HK-2 (cell line): ENCODE results near the gene REXO4.
"Not testable (repeated sequence)": the region's sequence is repeated elsewhere in the genome, so short reads cannot be mapped to it uniquely, and the experiment has no call there.

Source experiments
- DNase-seq: peaks from one replicate; pipeline ENCODE4 v3.0.0-alpha.2; 2018; ENCODE audit not compliant: unreplicated experiment

Gene REXO4

DNA sequence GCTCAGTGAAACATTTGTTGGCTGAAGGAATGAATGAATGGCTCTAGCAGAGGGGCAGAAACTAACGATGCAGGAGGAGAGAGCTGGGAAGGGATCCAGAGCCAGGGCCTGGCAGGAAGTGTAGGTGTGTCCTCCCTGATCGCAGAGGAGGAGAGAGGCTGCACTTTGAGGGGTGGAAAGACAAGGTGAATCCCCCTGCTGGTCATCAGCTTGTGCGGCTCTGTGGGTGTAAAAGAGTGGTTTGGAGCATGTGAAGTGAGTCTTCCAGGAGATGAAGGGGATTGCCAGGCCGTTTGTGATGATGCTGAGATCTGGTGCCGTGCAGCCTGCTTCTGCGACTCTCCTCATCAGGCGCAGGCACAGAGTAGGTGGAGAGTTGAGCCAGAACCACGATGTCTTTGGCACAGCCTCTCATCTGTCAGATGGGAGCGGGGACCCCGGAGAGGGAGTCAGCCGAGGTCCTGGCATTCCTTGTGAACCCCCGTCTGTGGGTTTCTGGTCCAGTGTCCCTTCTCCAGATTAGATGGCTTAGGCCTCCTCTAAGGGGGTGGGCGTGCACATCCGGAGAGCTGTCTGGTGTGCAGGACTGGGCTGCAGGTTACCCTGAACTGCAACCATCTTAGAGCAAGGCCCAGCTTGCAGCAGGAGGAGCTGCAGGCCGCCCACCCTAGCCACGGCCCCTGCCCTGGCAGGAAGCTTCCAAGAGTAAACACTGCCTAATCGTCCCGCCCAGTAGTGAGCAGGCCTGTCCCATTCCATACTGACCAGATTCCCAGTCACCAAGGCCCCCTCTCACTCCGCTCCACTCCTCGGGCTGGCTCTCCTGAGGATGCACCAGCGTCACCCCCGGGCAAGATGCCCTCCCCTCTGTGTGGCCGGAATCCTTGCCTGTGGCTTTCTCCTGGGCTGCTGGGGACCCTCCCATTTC, 4.1 kb upstream of the REXO4 start, which contains the start of gene ADAMTS13:
Gene ADAMTS13, plus strand, starts transcription at position 753 of the 928 bp plus-strand sequence. Its CDS starts 77 bp downstream, at position 830.
- peak; percentile 26 for DNase-seq

DNA sequence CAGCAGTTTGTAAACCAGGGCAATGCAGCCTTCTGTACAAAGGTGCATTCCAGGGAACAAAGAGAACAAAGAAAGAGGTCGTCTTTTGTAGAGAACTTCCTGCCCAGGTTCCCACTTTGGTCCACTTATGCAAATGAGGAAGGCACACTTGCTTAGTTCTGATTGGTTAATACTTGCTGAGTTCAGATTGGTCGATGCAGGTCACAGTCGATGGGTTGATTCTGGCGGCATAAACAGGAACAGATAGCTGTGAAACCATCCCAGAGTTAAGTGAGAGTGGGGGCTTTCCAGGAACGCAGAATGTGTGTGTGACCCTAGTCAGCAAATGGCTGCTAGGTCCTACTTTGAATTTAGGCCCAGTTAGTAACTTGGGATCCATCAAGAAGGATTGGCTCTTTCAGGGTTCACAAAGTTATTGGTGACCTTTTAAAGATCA, 2.6 kb upstream of the REXO4 start:
- no peak for DNase-seq

DNA sequence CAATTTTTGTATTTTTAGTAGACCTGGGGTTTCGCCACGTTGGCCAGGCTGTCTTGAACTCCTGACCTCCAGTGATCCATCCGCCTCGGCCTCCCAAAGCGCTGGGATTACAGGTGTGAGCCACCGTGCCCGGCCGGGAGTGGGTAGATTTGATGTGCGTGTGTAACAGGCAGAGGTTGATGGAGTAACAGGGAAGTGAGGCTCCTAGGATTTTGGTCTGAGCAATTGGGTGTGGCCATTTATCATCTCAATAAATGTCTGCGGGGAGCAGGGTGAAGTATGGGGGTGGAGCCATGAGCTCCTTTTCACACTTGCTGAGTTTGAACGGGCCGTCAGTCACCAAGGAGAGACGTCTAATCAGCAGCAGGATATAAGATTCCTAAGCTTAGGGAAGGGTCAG, 1.2 kb upstream of the REXO4 start:
- DNase-seq = no peak

DNA sequence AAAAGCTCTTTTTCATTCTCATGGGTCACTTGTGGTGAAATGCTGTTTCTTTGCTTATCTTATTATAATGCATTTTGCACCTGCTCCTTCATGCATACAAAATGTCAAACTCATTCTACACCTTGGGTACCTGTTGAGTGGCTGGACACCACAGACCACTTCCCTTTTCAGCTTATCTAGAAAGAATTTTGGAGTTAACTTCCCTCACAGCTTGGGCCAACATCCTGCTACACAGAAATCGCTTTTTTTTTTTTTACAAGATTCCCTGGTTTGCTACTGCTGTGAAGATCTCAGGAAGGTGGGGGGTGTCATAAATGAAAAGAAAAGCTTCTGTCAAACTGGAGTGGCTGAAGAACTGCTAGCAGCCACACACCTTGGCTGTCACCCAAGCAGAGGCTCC, 2.6 kb downstream of the REXO4 start:
- no peak for DNase-seq

DNA sequence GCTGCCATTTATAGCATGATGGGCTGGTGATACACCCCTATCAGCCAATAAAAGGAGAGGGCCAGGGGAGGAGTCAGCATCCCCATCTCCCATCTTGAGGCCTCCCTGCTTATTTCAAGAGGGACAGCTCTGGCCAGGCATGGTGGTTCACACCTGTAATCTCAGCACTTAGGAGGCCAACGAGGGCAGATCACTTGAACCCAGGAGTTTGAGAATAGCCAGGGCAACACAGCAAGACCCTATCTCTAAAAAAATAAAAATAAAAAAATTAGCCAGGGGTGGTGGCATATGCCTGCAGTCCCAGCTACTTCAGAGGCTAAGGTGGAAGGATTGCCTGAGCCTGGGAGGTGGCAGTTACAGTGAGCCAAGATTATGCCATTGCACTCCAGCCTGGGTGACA, 9.8 kb downstream of the REXO4 start:
- no peak for DNase-seq

DNA sequence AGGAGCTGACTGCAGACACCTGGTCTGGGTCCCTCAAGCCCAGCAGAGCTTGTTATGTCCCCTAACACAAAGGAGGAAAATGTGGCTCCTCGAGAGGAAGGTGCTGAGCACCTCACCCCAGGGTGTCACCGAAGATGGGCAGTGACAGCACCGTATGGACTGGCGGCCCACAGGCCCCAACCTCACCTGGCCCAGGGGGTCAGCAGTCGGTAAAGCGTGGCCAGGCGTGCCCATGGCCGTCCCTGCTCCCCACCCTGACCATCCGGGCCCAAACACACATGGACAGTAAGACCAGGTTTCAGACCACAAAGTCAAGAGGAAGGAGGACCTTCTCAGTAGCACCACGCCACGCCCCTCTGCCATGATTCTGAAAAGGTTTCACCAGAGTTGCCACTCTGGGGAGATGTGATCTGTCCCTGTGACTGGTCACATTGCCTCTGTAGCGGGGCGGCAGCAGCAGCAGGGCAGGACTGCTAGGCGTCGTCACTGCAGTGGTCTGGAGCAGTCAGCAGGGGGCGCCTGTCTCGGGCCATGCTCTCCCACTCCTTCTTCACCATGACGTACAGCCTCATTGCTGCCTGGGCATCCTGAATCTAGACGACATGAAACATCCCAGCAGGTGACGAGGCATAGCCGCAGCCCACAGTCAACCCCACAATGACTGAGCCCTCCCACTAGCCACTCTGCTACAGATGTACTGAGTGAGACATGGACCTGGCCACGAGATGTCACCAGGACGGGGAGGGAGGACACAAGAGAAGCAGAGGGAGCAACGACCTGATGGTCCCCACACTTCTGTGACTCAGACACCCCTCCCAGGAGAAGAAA, 11.1 kb downstream of the REXO4 start:
- peak; percentile 62 for DNase-seq

DNA sequence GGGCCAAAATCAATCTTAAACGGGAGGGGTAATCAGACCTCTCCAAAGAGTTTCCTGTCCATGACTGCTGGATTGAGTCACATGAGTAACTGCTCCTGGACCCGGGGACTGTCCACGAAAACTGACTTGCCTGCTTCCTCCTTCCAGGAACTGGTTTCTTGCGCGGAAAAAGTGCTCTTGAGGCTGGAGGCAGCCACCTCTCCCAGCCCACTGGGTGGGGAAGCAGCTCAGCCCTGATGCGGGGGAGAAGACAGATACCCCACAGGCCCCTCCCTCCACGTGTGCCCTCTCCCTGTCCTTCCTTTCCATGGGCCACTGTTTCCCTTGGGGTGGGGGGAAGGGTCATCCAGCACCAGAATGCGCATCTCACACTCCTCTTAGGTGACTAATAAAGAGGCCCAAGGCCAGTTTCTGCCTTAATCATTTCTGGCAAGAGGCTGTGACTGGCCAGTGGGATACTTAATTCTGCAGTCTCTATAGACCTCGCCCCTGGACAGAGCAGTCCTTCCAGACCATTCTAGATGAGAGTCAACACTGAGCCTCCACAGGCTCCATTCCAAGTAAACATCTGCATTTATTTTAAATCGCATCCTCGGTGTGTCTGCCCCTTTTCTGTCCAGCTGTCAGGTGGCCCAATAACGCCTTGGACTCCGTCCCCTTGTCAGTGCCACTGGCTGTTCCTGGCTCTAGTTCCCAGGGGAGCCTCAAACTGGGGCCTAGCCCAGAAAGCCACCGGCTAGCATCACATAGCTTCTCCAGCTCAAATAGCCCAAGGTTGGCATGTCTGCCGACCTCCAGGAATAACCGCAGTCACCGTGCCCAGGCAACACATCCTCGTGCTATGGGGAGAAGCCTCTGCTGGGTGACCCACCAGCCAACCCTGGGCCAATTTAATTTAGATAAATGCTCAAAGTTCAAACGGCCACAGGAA, 12.0 kb downstream of the REXO4 start:
- DNase-seq = no peak

DNA sequence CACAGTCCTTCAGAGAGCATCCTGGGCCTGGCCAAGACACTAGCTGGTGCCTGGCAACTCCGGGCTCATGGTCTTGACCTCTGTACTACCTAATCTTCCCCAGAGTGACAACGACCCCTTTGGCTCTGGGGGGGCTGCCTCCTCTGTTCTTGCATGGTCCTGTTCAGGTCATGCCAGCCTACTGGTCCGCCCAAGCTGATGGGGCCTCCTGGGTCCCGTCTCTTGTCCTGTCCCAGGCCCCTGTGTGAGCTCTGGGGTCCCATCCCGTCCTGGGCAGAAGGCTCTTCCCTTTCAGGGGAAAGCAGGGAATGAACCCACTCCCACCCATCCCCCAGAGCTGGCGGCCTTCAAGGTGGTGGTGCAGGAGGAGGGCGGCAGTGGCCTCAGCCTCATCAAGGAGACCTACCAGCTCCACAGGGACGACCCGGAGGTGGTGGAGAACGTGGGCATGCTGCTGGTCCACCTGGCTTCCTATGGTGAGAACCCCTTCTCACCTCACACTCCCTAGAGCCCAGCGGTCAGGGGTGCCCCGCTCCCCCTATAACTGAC, 13.3 kb downstream of the REXO4 start:
- DNase-seq = no peak

DNA sequence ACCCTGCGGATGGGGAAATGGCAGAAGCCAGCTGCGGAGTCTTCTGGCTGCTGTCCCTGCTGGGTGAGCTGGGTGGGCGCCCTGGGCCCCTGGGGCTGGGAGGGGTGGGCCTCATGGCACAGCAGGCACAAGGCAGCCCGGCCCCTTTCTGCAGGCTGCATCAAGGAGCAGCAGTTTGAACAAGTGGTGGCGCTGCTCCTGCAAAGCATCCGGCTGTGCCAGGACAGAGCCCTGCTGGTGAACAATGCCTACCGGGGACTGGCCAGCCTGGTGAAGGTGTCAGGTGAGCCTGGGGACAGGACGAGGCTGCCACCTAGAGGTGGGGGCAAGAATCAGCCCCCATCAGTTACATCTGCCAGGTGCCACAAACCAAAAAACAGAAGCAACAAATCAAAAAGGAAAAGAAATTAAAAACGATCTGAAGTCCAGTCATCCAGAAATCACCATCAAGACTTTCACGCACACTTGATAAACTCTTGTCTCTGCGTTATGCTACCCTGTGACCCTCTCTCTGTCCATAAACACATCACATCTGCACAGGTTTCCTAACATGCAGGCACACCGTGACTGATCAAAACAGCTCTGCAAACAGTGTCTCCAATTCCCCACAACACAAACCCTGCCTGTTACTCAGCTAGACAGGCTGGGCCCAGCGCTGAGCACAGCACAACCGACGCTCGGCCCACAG, 13.9 kb downstream of the REXO4 start:
- DNase-seq = peak; percentile 56

DNA sequence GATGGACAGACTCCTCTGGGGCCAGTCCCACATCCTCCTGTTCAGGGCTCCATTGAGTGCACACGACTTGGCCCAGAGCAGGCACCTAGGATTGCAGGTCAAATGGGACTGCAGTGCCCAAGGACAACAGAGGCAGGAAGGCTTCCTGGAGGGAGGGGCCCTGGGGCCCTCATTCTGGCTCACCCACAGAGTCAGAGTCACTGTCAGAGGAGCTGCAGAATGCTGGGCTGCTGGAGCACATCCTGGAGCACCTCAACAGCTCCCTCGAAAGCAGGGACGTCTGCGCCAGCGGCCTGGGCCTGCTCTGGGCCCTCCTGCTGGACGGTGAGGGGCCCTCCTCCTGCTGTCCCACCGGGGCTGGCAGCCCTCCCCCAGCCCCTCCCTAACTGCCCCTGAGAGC, 15.1 kb downstream of the REXO4 start:
- DNase-seq = no peak

DNA sequence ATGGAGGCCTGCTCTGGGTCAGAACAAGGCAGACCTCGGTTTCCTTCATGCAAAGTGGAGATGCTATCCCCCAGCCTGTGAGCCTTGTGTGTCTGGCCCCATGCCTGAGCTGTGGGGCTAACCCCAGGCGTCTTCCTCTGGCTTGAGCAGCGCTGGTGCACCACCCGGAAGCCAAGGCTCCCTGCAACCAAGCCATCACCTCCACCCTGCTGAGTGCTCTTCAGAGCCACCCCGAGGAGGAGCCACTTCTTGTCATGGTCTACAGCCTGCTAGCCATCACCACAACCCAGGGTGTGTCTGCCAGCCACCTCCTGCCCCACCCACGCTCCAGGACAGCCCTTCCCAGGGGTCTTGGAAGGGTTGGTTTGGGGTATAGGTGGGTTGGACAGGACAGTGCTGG, 16.2 kb downstream of the REXO4 start:
- no peak for DNase-seq

DNA sequence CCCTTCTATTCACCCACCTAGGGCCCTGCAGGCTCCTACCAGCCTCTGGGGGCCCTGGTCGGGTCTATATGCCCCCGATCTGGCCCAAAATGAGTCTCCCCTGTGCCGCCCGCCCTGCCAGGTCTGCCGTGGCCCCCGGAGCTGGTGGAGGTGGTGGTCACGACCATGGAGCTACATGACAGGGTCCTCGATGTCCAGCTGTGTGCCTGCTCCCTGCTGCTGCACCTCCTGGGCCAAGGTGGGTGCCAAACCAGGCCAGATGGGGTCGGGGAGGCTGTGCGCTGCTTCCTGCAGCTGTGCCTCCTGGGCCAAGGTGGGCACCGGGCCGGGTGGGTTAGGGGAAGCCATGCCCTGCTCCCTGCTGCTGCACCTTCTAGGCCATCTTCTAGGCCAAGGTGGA, 17.5 kb downstream of the REXO4 start:
- DNase-seq = no peak

DNA sequence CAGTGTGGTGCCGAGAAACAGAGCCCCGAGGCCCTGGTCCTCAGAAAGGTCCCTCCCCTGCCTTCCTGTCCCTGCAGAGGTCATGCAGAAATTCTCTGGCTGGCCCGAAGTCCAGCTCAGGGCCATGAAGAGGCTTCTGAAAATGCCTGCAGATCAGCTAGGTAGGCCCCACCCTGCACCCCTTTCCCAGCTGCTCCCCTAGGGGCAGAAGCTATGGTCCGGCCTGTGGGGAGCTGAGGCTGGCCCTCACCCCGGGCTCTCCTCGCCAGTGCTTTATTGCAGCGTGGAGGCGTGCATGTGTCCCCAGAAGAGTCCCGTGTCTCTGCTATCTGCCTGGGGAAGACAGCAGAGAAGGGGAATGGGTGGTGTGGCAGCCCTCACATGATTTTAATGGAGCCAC, 19.9 kb downstream of the REXO4 start:
- no peak for DNase-seq

DNA sequence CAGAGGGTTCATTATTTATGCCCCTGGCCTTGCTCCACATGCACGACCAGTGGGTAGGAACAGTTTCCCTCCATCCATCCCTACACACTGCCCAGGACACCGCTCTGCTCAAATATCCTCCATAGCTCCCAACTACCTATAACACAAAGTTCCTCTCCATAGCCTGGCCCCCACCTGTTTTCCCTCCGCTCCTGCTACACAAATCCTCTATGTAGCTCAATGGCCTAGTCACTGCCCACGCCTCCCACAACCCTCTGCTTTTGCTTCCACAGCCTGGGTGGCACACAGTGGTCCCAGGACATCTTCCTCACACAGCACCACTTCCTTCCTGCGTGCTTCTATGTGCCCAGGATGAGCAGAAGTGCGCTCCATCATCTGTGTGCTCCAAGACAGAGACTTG, 20.4 kb downstream of the REXO4 start:
- DNase-seq = no peak

DNA sequence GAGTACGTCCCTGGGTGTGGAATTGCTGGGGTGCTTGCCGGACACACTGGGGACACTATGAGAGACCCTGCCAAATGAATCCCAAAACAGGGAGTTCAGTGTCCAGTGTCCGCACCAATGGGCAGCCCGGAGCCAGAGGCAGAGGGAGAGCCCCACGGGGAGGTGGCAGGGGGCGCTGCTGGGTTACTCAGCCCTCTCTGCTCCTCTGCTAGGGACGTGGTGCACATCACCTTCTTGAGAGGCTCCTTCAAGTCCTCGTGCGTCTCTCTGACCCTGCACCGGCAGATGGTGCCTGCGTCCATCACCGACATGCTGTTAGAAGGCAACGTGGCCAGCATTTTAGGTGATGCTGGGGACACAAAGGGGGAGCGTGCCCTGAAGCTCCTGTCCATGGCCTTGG, 20.9 kb downstream of the REXO4 start:
- DNase-seq = no peak

DNA sequence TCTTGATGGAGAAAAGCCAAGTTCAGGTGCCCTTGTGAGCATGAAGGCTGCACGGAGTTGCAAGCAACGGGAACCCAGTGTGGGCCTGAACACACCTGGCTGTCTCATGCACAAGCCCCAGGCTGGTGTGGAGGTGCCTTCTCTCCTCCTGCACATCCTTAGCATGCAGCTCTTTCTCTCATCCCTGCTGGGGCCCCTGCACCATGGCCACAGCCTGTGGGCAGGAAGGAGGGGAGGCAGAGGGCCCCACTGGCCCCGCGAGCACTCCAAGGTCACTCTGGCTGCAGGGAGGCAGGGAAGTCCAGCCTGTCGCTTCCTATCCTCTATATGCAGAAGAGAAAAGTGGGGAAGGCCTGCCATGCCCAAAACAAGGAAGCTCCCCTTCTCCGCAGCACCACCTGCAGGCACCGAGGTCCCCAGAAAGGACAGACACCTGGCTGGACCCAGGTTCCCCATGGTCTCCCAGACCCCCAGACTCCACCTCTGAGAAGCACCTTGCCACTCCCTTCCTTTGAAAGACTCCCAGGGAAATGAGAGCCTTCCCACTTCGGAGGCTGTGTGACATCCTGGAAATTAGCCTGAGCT, 23.0 kb downstream of the REXO4 start:
- DNase-seq = no peak

DNA sequence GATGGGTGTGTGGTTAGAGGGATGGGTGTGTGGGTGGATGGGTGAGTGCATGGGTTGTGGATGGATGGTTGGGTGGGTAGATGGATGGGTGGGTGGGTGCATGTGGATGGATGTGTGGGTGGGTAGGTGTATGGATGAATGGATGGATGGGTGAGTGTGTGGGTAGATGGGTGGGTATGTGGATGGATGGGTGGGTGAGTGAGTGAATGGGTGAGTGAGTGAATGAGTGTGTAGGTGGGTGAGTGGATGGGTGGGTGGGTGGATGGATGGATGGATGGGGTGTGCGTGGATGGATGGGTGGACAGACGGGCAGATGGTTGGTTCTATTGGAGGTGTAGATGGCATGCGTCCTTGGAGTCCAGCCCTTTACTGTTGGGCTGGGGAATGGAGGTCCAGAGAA, 24.4 kb downstream of the REXO4 start:
- no peak for DNase-seq

DNA sequence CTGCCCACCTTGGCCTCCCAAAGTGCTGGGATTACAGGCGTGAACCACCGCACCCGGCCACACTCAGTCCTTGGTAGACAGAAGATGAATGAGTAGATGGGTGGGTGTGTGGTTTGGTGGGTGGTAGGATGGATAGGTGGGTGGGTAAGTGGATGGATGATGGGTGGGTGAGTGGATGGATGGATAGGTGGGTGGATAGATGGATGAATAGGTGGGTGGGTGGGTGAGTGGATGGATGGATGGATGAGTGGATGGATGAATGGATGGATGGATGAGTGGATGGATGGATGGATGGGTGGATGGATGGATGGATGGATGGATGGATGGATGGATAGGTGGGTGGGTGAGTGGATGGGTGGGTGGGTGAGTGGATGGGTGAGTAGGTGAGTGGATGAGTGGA, 25.5 kb downstream of the REXO4 start:
- DNase-seq = not testable (repeated sequence)

DNA sequence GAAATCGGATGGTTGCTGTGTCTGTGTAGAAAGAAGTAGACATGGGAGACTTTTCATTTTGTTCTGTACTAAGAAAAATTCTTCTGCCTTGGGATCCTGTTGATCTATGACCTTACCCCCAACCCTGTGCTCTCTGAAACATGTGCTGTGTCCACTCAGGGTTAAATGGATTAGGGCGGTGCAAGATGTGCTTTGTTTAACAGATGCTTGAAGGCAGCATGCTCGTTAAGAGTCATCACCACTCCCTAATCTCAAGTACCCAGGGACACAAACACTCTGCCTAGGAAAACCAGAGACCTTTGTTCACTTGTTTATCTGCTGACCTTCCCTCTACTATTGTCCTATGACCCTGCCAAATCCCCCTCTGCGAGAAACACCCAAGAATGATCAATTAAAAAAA, 26.4 kb downstream of the REXO4 start:
- not testable (repeated sequence) for DNase-seq

DNA sequence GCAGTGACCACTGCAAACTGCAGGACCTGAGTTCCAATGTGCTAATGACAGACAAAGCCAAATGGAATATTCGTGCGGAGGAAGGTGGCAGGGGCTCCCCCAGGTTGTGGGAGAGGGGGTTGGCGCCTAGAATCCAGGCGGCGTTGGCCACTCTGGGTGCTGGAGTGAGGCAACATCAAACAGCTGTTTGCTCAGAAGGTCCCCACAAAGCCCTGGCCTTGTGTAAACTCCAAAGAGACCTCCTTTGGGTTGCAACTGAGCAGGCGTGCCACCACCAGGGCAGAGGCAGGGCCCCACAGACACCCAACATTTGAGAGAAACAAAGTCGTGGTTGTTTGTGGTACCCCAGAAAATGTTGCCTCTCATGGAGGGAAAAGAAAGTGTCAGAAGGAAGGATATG, 27.1 kb downstream of the REXO4 start:
- no peak for DNase-seq
